HG03571 (cell line): ENCODE results near the gene NIPBL.

Experiments used
- ATAC-seq: cut with Tn5 transposase; IDR thresholded peaks from one replicate; pipeline ENCODE4 v1.9.1; 2021; ENCODE audit not compliant: unreplicated experiment

Gene NIPBL

DNA sequence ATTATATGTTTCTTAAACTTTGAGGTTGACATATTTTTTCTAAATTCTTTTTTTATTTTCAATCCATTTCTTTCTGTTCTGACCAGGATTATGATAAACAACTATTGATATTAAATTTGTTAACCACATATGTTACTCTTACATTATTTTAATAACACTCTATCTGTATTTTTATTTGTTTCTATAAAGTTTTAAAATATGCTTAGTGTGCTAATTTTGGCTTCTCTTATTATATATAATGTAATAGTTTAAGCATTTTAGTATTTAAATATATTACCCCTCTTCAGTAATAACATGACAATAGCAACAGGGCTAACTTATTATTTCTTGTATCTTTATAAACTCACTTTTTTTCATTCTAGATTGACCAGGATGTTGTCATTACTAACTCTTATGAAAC lies 137.8 kb downstream of the NIPBL start:
- no peak for ATAC-seq

DNA sequence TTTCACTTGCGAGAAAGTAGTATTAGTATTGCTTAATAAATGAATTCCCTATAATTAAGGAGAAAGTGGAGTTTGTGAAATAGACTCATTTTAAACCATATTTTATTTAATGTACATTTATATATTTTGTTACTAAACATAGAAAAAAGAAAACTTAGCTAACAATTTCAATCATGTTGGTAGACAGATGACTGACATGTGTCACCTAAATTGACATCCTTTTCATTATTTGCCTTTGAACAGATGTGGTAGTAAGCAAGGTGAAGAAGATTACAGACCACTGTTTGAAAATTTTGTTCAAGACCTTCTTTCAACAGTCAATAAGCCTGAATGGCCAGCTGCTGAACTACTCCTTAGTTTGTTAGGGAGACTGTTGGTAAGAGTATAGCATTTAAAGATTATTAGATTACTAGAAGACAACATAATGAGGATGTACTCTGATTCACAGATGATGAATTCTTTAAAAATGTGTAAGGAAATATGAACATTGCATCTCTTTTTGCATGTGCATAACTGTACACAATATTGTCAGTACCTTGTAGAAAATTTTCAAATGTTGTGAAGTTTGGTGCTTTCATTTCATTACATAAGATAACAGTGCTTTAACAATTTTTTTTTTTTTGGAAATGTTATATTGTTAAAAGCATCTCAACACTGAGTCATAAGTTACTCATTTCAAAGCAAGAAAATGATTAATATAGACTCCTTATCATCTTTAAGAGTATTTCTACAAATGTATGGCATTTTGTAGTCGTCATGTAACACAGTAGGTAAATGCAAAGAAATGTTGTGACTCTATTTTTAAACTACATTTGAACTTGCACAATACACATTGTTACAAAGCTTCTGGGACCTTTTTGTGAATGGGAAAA lies 139.5 kb downstream of the NIPBL start:
- no peak for ATAC-seq

DNA sequence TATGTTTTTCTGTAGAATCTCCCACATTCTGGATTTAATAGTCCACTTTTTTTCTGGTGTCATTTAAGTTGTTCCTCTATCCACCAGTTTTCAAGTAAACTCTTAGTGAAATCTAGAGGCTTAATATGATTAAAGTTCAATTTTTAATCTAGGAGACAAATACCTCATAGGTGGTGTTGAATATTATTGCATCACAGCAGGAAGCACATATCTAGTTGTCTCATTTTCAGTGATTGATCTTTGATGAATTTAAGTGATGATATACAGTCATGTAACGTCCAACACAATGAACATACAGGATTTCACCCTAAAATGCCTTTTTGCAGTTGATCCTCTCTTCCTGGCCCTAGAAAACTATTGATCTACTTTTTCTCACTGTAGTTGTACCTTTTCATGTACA lies 152.3 kb downstream of the NIPBL start:
- no peak for ATAC-seq

DNA sequence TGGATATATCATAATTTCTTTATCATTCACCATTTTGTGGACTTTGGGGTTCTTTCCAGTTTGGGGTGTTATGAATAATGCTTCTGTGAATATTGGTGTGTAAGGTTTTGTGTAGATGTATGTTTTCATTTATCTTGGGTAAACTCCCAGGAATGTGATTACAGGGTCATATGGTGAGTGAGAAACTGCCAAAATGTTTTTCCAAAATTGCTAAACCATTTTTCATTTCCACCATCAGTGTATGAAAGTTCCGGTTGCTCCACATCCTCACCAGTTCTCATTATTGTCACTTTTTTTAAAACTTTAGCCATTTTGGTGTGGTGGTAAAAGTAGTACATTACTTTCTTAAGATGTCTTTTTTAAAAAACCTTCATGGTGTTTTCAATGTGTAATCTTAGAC lies 152.9 kb downstream of the NIPBL start:
- no peak for ATAC-seq

DNA sequence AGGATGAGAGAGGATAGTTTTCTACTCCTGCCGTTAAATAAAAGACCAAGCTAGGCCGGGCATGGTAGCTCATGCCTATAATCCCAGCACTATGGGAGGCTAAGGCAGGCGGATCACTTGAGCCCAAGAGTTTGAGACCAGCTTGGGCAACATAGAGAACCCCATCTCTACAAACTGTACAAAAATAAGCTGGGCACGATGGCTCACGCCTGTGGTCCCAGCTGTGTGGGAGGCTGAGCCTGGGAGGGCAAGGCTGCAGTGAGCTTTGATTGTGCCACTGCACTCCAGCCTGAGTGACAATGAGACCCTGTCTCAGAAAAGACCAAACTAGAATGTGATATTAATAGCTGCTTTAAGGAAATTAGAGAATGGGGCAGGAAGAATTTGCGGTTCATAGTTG lies 158.4 kb downstream of the NIPBL start:
- no peak for ATAC-seq

DNA sequence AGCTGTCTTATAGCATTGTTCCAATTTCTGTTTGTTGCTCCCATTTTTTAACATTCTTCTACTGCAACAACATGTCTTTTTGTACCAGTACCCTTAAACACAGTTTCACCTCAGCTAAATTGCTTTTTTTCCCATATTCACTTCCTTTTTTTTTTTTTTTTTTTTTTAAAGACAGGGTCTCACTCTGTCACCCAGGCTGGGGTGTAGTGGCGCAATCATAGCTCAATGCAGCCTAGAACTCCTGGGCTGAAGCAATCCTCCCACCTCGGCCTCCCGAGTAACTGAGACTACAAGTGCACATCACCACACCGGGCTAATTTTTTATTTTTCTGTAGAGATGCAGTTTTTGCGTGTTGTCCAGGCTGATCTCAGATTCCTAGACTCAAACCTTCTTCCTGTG lies 161.3 kb downstream of the NIPBL start:
- no peak for ATAC-seq

DNA sequence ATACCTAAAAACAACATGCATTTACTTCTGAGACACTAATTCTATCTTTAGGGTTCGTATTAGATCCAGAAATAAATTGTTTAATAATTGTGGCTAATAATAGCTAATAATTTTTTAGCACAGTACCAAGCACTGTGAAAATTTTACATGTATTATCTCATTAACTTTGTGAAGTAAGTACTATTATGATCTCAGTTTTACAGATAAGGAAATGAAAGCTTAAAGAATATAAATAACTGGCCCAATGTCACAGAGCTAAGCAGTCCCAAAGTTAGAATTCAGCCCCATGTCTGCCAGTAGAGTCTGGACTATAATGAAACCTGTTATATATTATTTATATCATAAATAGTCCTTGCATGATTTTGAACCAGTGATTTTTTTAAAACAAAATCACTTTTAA lies 163.3 kb downstream of the NIPBL start:
- ATAC-seq = no peak

DNA sequence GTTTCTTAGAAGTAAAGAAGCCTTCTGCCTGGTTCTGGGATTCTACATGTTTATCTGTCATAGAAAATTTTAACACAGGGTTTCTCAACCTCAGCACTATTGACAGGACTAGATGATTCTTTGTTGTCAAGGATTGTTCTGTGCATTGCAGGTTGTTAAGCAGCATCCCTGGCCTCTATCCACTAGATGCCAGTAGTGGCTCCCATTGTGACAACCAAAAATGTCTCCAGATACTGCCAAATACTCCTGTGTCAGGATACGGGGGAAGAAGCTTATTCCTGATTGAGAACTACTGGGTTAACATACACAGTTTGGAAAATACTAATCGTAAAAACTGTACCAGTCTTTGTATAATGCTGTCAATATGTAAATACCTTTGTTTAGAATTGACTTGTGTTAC lies 167.1 kb downstream of the NIPBL start:
- ATAC-seq = no peak

DNA sequence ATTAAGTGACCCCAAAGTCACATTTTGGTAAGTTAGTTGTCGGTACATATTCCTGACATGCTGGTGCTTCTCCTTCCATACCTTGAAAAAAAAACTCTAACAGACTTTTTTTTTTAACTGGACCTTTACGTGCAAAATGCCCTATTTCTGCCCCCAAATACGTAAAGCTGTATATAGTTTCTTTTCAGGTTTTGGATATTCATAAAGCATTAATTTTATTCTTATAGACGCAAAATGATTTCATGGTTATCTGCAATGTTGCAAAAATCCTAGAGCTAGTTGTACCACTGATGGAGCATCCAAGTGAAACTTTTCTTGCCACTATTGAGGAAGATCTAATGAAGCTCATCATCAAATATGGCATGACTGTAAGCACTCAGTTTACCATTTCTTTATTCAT lies 167.6 kb downstream of the NIPBL start:
- no peak for ATAC-seq

DNA sequence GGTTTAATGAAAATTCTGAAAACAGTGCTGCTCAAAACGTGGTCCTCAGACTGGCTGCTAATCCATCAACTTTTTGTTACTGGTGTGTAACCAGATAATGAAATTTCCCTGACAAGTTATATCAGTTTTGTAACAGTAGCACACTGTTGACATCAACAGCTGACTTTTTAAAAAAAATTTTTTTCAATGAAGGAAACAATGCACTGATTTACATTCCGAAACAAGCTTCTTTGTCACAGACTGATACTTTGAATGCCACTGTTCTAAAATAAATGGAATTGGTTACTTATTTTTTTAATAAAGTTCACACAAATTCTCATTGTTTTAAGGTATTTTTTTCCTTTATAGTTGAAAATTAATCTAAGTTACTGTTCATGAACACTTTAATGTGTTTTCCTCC lies 169.1 kb downstream of the NIPBL start:
- ATAC-seq = no peak

DNA sequence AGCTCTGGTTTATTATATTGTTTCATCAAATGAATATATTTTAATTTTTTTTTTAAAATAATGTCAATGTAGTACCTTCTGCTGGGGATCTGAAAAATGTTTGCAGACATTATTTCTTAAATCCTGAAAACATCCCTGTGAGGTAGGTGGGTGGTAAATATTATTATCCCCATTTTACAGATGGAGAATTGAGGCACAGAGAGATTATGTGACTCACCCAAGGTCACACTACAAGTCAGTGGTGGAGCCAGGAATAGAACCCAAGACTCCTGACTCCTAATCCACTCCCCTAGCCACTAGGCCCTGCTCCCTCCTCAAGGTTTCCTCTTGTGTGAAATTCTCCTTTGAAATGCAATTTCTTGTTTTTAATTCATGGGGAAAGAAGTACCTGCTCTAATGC lies 171.4 kb downstream of the NIPBL start:
- no peak for ATAC-seq

DNA sequence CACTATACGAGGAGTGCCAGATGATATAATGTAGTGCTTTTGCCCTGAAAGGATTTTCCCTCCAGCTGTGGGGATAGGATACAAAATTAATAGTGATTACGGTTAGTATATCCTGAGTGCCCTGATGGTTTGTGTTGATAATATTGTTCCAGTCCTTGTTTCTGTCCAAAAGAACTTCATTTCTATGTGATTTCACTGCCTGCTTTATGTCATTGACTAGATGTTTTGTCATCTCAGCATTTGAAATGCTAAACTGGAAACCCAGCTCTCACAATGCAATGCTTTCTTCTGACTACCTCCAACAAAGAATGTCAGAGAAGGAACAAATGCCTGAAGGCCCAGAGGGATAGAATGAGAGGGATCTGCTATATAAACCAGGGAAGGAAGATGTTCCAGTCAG lies 177.8 kb downstream of the NIPBL start:
- no peak for ATAC-seq

DNA sequence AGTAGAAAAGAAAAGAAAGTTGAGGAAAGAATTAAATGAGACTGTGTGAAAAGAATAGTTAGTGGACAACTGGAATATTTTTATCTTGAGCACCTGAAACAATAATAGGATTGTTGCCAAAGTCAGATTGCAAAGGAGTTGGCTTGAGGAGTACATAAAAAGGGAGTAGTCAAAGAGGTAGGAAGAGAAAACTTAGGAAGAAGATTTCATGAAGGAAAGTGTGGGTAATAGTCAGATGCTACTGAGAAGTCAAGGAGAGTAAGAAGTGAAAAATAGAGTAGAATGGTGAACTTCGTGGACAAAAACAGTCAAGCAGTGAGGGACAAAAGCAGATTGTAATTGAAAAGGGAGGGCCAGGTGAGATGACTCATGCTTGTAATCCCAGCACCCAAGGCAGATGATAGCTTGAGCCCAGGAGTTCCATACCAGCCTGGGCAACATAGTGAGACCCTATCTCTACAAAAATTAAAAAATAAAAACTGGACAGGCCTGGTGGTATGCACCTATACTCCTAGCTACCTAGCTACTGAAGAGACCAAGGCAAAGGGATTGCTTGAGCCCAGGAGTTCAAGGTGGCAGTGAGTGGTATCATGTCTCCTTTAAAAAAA lies 178.9 kb downstream of the NIPBL start:
- no peak for ATAC-seq

DNA sequence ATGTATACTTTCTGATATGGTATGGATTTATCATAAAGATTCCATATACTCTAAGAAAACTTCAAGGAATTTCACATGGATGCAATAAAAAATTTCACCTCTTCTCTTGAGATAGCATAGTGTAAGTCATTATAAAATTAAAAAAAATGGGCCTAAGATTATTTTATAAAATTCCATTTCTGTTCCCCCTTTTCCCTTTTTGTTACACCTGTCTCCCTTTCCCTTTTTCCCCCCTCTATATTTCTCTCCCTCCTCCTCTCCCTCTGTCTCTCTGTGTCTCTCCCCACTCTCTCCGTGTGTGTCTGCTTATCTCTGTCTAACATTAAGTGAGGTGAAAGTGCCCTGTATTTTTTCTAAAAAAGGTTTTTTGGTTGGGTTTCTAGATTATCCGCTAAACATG lies 180.2 kb downstream of the NIPBL start:
- ATAC-seq = no peak

DNA sequence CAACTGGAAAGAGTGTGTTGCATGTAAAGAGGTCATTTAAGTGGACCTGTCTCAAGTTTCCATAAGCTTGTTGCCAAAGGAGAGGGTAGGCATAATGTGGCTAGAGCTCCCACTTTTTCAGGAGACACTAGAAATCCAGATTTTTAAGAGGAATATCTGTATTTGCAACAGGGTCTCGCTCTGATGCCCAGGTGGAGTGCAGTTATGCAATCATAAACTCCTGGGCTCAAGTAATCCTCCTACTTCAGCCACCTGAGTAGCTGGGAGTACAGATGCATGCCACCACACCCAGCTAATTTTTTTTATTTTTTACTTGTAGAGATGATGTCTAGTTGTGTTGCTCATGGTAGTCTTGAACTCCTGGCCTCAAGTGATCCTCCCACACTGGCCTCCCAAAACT lies 183.5 kb downstream of the NIPBL start:
- no peak for ATAC-seq

DNA sequence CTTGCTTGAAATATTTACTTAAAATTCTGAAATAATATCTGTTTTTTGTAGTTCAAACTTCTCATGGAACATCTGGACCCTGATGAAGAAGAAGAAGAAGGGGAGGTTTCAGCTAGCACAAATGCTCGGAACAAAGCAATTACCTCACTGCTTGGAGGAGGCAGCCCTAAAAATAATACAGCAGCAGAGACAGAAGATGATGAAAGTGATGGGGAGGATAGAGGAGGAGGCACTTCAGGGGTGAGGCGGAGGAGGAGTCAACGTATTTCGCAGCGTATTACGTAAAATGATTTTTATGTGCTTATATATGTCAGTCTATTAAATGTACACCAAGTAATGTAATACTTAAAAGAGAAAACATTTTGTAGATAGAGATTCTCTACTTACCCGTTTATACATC lies 187.2 kb downstream of the NIPBL start:
- no peak for ATAC-seq

DNA sequence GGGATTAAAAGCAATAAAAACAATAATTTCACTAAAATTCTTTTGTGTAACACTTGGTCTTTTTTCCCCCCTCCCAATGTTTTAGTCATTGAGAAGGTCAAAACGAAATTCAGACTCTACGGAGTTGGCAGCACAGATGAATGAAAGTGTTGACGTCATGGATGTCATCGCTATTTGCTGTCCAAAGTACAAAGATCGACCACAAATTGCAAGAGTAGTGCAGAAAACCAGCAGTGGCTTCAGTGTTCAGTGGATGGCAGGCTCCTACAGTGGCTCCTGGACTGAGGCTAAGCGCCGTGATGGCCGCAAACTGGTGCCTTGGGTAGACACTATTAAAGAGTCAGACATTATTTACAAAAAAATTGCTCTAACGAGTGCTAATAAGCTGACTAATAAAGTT lies 187.9 kb downstream of the NIPBL start:
- ATAC-seq = no peak

DNA sequence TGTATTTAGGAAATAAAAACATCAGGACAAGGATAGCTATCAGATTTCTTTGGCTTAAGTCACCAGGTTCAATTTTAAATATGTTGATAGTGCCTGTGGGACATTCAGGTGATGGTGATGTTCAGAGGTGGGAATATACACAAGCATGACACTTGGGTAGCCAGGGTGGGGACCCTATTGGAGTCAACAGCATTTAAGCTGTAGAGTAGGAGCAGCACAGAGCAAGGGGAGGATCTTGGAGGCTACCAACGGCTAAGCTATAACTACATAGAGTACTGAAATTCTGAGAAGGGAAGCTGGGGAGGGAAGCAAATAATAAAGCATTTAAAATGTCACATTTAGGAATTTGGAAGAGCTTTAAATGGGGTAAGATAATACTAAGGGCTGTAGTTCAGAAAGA lies 194.9 kb downstream of the NIPBL start:
- ATAC-seq = no peak

DNA sequence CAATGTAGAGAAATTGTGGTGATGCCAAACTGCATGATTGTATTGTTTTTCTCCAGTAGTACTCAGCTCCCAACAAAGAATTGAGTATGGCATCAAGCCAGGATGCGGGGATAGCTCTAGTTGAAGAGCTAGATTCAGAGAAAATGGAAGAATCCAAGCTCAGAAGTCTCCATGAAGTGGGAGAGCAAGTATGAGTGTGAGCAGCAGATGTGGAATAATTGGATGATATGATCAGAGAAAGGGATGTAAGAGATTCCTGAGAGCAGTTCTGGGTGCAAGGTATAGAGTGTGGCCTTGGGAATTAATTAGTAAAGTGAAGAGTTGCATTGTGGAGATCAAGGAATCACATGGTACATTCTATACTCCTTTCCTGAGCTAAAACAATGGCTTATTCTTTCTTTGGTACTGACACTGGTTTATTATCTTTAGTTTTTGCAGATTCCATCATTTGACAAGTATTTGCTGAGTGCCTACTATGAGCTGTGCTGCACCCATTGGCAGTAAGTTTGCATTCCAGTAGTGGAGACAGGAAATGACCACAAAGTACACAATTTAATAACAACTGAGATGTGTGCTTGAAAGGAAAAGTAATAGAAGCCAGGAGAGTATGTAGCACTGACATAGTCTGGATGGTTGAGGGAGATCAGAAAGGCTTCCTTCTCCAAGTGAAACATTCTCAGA lies 195.5 kb downstream of the NIPBL start:
- no peak for ATAC-seq

DNA sequence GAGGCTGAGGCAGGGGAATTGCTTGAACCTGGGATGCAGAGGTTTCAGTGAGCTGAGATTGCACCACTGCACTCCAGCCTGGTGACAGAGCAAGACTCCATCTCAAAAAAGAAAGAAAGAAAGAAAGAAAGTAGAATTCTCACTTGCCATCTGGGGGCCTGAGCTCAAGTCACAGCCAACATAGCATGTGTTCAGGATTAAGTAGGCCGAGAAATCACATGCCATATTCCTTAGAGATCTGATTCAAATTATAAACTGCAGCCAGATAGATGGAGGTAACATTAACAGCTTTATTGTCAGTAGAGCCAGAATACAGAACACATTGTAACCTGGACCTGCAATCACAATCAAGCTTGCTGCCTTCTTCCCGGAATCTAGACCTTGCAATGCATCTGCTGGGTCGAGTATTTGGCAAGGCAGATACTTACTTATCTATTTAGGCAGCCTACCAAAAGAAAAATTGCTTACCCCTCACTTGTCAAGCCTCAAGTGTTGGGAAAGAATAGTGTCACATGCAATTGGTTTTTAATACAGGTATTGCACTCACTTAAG lies 198.9 kb downstream of the NIPBL start:
- ATAC-seq = no peak

DNA sequence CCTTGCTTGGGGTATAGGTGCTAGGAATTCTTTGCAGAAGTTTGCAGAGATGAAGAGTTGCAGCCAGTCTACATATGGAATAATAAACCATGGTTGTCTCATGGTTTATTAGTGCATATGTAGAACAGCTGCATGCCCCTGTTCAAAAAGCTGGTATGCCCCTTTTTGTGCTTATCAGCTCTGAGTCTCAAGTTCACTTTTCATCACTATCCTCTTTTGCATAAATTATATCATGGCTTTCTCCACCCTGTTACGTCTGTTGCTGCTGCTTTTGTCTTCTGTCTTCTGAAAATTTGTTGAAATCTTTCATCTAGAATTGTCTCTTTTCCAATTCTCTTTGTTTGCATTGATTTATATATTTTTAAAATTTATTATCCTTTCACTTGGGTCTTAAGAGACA lies 200.6 kb downstream of the NIPBL start:
- ATAC-seq = no peak

DNA sequence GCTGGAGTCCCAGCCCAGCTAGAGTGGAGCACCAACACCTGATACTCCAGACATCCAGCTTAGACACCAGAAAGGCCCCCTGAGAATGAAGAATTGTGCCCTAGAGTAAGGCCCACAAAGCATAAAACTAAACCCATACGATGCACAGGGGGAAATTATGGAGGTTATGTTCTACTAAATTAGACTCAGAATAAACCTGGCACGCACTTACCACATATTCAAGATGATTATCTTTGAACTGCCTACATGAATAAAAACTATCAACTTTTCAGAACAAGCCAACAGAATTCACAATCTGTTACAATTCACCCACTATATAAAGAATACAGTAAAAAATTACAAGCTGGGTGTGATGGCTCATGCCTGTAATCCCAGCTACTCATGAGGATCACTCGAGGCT lies 204.1 kb downstream of the NIPBL start:
- ATAC-seq = no peak
